HepG2 (cell line): ENCODE results near the gene MRS2. TPM values are rescaled to one million over a fixed set of nuclear protein-coding genes. Genes with fewer than 3 reads are reported as not detected.

Experiments
- ATAC-seq: fragments of 200-7000 bp; cut with Tn5 transposase; 3 replicates; pipeline ENCODE4 v1.9.1; 2020; ENCODE audit warnings: mild to moderate bottlenecking, moderate library complexity
- BruUV-seq: library from RNA; stranded (reverse); fragments of 400-500 nt; replicated peaks from 2 replicates; lab custom pipeline; 2021; lab: Mats Ljungman, UMichigan
- CTCF ChIA-PET: fragments of 300-600 bp; formaldehyde crosslinking; extraction: SDS; loops from one replicate; lab custom pipeline; 2021; ENCODE audit warnings: low total read pairs, inconsistent platforms, low intra/inter-chr PET ratio; lab: Yijun Ruan, JAX
- POLR2A ChIA-PET: fragments of 350-600 bp; sonication (Branson Sonifier 250); formaldehyde crosslinking; loops from one replicate; lab custom pipeline; 2020; ENCODE audit warnings: antibody characterized with exemption, inconsistent platforms; lab: Yijun Ruan, JAX
- DNase-seq: peaks from one replicate; pipeline ENCODE4 v3.0.0-alpha.2; 2015; ENCODE audit warnings: low spot score
- FAIRE-seq: peaks from 3 replicates; lab custom pipeline; 2011; peaks lifted over from hg19 to GRCh38; lab: Jason Lieb, UNC
- H2AFZ ChIP-seq: one replicate; pipeline ENCODE4 v1.6.1; 2011; ENCODE audit warnings: low read length, inconsistent platforms
- H3K27ac ChIP-seq: fragments of 300-600 bp; 3 replicates; pipeline ENCODE4 v1.8.0; 2011; ENCODE audit warnings: mixed run types, mild to moderate bottlenecking, mixed read lengths, low read length, inconsistent platforms; ENCODE audit not compliant: insufficient read depth; ENCODE audit errors: extremely low read length
- H3K27me3 ChIP-seq, 2 experiments: fragments of 200-600 bp in 1 of 2; 2 replicates in 1 of 2; 3 replicates in 1 of 2; pipeline versions ENCODE4 v1.6.0 to v1.8.0; 2011; ENCODE audit warnings: low read length in 2 of 2, mild to moderate bottlenecking in 2 of 2, moderate library complexity in 2 of 2, inconsistent platforms in 1 of 2; ENCODE audit not compliant: insufficient read depth in 2 of 2, control insufficient read depth in 1 of 2
- H3K36me3 ChIP-seq, 2 experiments: fragments of 200-600 bp in 1 of 2; replicated peaks in 1 of 2; 2 replicates in 1 of 2; 3 replicates in 1 of 2; pipeline versions ENCODE4 v1.5.1 to v1.8.0; 2011; ENCODE audit warnings: low read length in 2 of 2, inconsistent platforms in 1 of 2; ENCODE audit not compliant: insufficient read depth in 2 of 2, control insufficient read depth in 1 of 2
- H3K4me1 ChIP-seq: 2 replicates; pipeline ENCODE4 v1.5.1; 2012; ENCODE audit warnings: low read length, inconsistent platforms; ENCODE audit not compliant: insufficient read depth
- H3K4me2 ChIP-seq: 2 replicates; pipeline ENCODE4 v1.6.0; 2011; ENCODE audit warnings: low read depth, low read length, inconsistent platforms
- H3K4me3 ChIP-seq, 3 experiments: fragments of 200-600 bp in 1 of 3; sonication (generic), shearing (Covaris generic) in 1 of 3; replicated peaks in 1 of 3; 2 replicates each; pipeline ENCODE4 v1.5.1; 2011 to 2016; ENCODE audit warnings: low read length in 3 of 3, inconsistent platforms in 2 of 3, low read depth in 2 of 3, mild to moderate bottlenecking in 2 of 3, control low read depth in 1 of 3, mixed read lengths in 1 of 3; ENCODE audit not compliant: insufficient read depth in 1 of 3
- H3K79me2 ChIP-seq: one replicate; pipeline ENCODE4 v1.6.1; 2011; ENCODE audit warnings: low read length, inconsistent platforms; ENCODE audit not compliant: insufficient read depth
- H3K9ac ChIP-seq: 2 replicates; pipeline ENCODE4 v1.6.0; 2011; ENCODE audit warnings: mild to moderate bottlenecking, low read depth, low read length, inconsistent platforms; ENCODE audit not compliant: insufficient read depth
- H3K9me3 ChIP-seq: 2 replicates; pipeline ENCODE4 v1.5.1; 2012; ENCODE audit warnings: mild to moderate bottlenecking, low read length
- H4K20me1 ChIP-seq: 2 replicates; pipeline ENCODE4 v1.6.0; 2011; ENCODE audit warnings: inconsistent platforms, mild to moderate bottlenecking, low read length, moderate library complexity; ENCODE audit not compliant: insufficient read depth
- ASH2L ChIP-seq: fragments of 300-600, 200-600 bp; sonication (generic); IDR thresholded peaks from 2 replicates; pipeline ENCODE4 v1.7.0; 2017; ENCODE audit warnings: low read depth, mild to moderate bottlenecking, moderate library complexity, mixed read lengths, low read length; ENCODE audit not compliant: insufficient read length
- ELF3 ChIP-seq: IDR thresholded peaks from 2 replicates; pipeline ENCODE4 v1.6.1; 2016; ENCODE audit warnings: missing genetic modification reagents, missing compliant biosample characterization
- GFI1 ChIP-seq: sonication (generic); formaldehyde crosslinking; IDR thresholded peaks from 2 replicates; pipeline ENCODE4 v1.5.0; 2020; ENCODE audit warnings: missing genetic modification reagents, mild to moderate bottlenecking, borderline replicate concordance
- HMGXB3 ChIP-seq: sonication (generic); formaldehyde crosslinking; IDR thresholded peaks from 2 replicates; pipeline ENCODE4 v1.4.0; 2020; ENCODE audit warnings: missing genetic modification reagents, borderline replicate concordance
- MAFK ChIP-seq, 2 experiments: IDR thresholded peaks in 1 of 2; conservative IDR thresholded peaks in 1 of 2; 2 replicates each; pipeline ENCODE4 v1.6.1; 2011; ENCODE audit warnings: improper control_type of control experiment in 2 of 2, low read length in 2 of 2
- MYNN ChIP-seq: sonication (generic); formaldehyde crosslinking; IDR thresholded peaks from 2 replicates; pipeline ENCODE4 v1.4.0; 2020; ENCODE audit warnings: mild to moderate bottlenecking, low read depth, missing genetic modification reagents
- NR3C1 ChIP-seq: sonication (generic); formaldehyde crosslinking; IDR thresholded peaks from 2 replicates; pipeline ENCODE4 v1.4.0; 2020; ENCODE audit warnings: missing genetic modification reagents
- PAWR ChIP-seq: sonication (generic); formaldehyde crosslinking; IDR thresholded peaks from 2 replicates; pipeline ENCODE4 v1.4.0; 2020; ENCODE audit warnings: missing genetic modification reagents, mild to moderate bottlenecking, borderline replicate concordance
- SIX4 ChIP-seq: sonication (generic); formaldehyde crosslinking; IDR thresholded peaks from 2 replicates; pipeline ENCODE4 v1.4.0; 2020; ENCODE audit warnings: missing genetic modification reagents
- SMAD3 ChIP-seq: sonication (generic); formaldehyde crosslinking; IDR thresholded peaks from 2 replicates; pipeline ENCODE4 v1.4.0; 2020; ENCODE audit warnings: missing genetic modification reagents
- TCF7 ChIP-seq: sonication (generic); IDR thresholded peaks from 2 replicates; pipeline ENCODE4 v1.6.1; 2016; ENCODE audit warnings: antibody characterized with exemption, low read depth
- ZNF275 ChIP-seq: sonication (generic); formaldehyde crosslinking; IDR thresholded peaks from 2 replicates; pipeline ENCODE4 v1.8.0; 2022; ENCODE audit warnings: missing genetic modification reagents, mild to moderate bottlenecking, inconsistent platforms, borderline replicate concordance
- ZNF670 ChIP-seq: sonication (generic); formaldehyde crosslinking; IDR thresholded peaks from 2 replicates; pipeline ENCODE4 v1.8.0; 2022; ENCODE audit warnings: mild to moderate bottlenecking, missing genetic modification reagents, borderline replicate concordance
- ZNF839 ChIP-seq: sonication (generic); formaldehyde crosslinking; IDR thresholded peaks from 2 replicates; pipeline ENCODE4 v1.4.0; 2020; ENCODE audit warnings: missing genetic modification reagents, mild to moderate bottlenecking, borderline replicate concordance
- ZNF878 ChIP-seq: sonication (generic); formaldehyde crosslinking; IDR thresholded peaks from 2 replicates; pipeline ENCODE4 v1.8.1; 2023; ENCODE audit warnings: mild to moderate bottlenecking, missing genetic modification reagents, moderate library complexity
- WGBS: methylation state at CpG from one replicate; pipeline ENCODE4 v1.1.6; 2017; ENCODE audit warnings: low lambda C conversion rate; 5-methylcytosine and 5-hydroxymethylcytosine counted together
- in situ Hi-C: cut with HindIII; loops from 2 replicates; pipeline ENCODE4 v1.10.0; 2017; ENCODE audit warnings: low pct_unique_long_range_greater_than_20kb; ENCODE audit not compliant: extremely low pct_ligation_motif_present
- intact Hi-C: fragments of 100-400 bp; cut with micrococcal nuclease; formaldehyde crosslinking; loops from one replicate; pipeline ENCODE4 v1.10.0; 2022; ENCODE audit not compliant: unreplicated experiment
- polyA plus RNA-seq, 8 experiments: library from polyadenylated mRNA; depleted of rRNA in 3 of 8; stranded (reverse) in 7 of 8; unstranded in 1 of 8; fragments of >200 nt; fragmentation: Illumina TruSeq in 4 of 8; extraction: Trizol in 4 of 8; gene quantifications; 2 replicates each; pipeline versions ENCODE4 v1.2.1 to v1.2.3, GENCODE V29; 2011 to 2016; ENCODE audit warnings: low read depth in 4 of 8, missing spikeins in 1 of 8, mixed read lengths in 1 of 8; ENCODE audit not compliant: insufficient read depth in 1 of 8
- total RNA-seq, 5 experiments: library from RNA; depleted of rRNA; stranded (reverse); fragments of >200 nt; fragmentation: Illumina TruSeq; extraction: Trizol; gene quantifications; 2 replicates each; pipeline ENCODE4 v1.2.3, GENCODE V29; 2016; ENCODE audit warnings: low read depth in 1 of 5

Gene MRS2
- total and polyA plus RNA-seq, 2 of the 13 experiments (the other 11 are each of a cell fraction or from before 2014, with no cell fraction given) = 31.1 to 83.8 TPM

- under 1% methylated on average over 53 of the region's 61 CpGs for WGBS
- Histone ChIP-seq H3K4me3 (peak within 1 kb of the TSS; percentile 69 to 81 (median 81)), H3K36me3 (peaks cover 3 to 6% of the 10 kb centered on the region in 2 experiments), H3K4me1 (peaks cover 40% of the 10 kb centered on the region), H3K79me2 (peaks cover 58% of the 10 kb centered on the region), H3K9ac (peak within 1 kb of the TSS; percentile 79), H4K20me1 (peaks cover 3% of the 10 kb centered on the region; the same call in 1 of the 2 replicates), H3K4me2 (peak within 1 kb of the TSS; percentile 91), H2AFZ (peak within 1 kb of the TSS; percentile 8), H3K27me3 (no peaks in the 10 kb centered on the region; a peak in 1 of 5 replicates), H3K9me3 (no peaks in the 10 kb centered on the region), H3K27ac (peak within 1 kb of the TSS; percentile 69)
- intact Hi-C loops = loop anchor here (1.0 to 2.0 kb wide), 3 partner anchors 16 to 74 kb away; no protein-coding TSS in a partner anchor
- POLR2A ChIA-PET = interaction anchor here (0.7 to 1.9 kb wide), 12 partner anchors 11 to 74 kb away, joined by 3 to 6 read pairs (median 4); no protein-coding TSS in a partner anchor
- DNase-seq (peak; percentile 87), FAIRE-seq (peak; percentile 8), ATAC-seq (peak; percentile 91)
- in situ Hi-C loops = no loop called here
- TSS peak; percentile 69 for BruUV-seq
- CTCF ChIA-PET = interaction anchor here (3.6 kb wide), 1 partner anchor 74 kb away, joined by 15 read pairs; no protein-coding TSS in a partner anchor
- TF ChIP-seq PAWR (CRISPR knock-in tag) = no peak; the same call in 1 of the 2 replicates
- peak; percentile 78; the same call in 1 of the 2 replicates for TF ChIP-seq GFI1
- TF ChIP-seq TCF7 = peak; percentile 71; the same call in 1 of the 2 replicates
- TF ChIP-seq SMAD3 (CRISPR knock-in tag) = peak; percentile 85; the same call in 1 of the 2 replicates
- TF ChIP-seq SIX4 (CRISPR knock-in tag) = no peak
- peak; percentile 93 for TF ChIP-seq ELF3
- no peak; the same call in 1 of the 2 replicates for TF ChIP-seq ZNF275
- TF ChIP-seq NR3C1 (CRISPR knock-in tag) = no peak
- TF ChIP-seq HMGXB3 (CRISPR knock-in tag) = peak; percentile 37; the same call in 1 of the 2 replicates
- no peak for TF ChIP-seq ZNF878 (CRISPR knock-in tag)
- TF ChIP-seq MYNN (CRISPR knock-in tag) = peak; percentile 90
- no peak for TF ChIP-seq MAFK (conservative IDR thresholded peaks at IDR 0.05 in 1 of 2, IDR thresholded peaks at IDR 0.05 in 1 of 2; ENCODE audit: low read length in 2 of 2)
- no peak for TF ChIP-seq ZNF670 (CRISPR knock-in tag)
- peak; percentile 97 for TF ChIP-seq ASH2L
- peak; percentile 99 for TF ChIP-seq ZNF839
Measured at GRCh38 chr6:24357336-24358218, 45.2 kb upstream of the MRS2 start, which contains the start of gene DCDC2. TSS of gene DCDC2 (minus strand) at chr6:24358059. CDS start at chr6:24357750, 309 bp downstream.
